ENCODE data around the gene GGA1. TPM values are rescaled to one million over a fixed set of nuclear protein-coding genes. Genes with fewer than 3 reads are reported as not detected.

The GGA1 gene
- total and polyA plus RNA-seq, 2 of the 4 experiments (the other 2 are of a cell fraction), result 17.2 to 48.5 TPM

GRCh38 chr22:37627545-37627944 is 18.9 kb downstream of the GGA1 start:
- no peaks in the 10 kb centered on the region; the same call in 1 of the 2 replicates for H4K20me1 ChIP-seq (ENCODE audit: insufficient read depth, low read length)
- no TSS peak for BruUV-seq (replicated peaks)
- DNase-seq (no peak), ATAC-seq (ENCODE audit: low read depth) (no peak)
- intact Hi-C loops (cut with micrococcal nuclease), result no loop called here
- dilution Hi-C loops (cut with HindIII; ENCODE audit: low sequenced_read_pairs, unreplicated experiment), result no loop called here
- H3K56ac ChIP-seq (ENCODE audit: extremely low read depth, insufficient read depth, low read length), result no peak overlapping the region
- H2BK20ac ChIP-seq (ENCODE audit: low read depth, low read length), result no peak overlapping the region
- no peak overlapping the region for H3K23ac ChIP-seq (ENCODE audit: low read depth, low read length)
- H2BK15ac ChIP-seq (ENCODE audit: low read depth, low read length), result no peak overlapping the region
- H3K27ac ChIP-seq (ENCODE audit: insufficient read depth, low read length), result no peak overlapping the region
- no peak overlapping the region for H3K9ac ChIP-seq (ENCODE audit: low read depth, low read length)
- in situ Hi-C loops (cut with MboI; ENCODE audit: low sequenced_read_pairs), result no loop called here
- no peak overlapping the region for H4K5ac ChIP-seq (ENCODE audit: low read depth, low read length)
- H3K18ac ChIP-seq (ENCODE audit: low read depth, low read length), result no peak overlapping the region
- WGBS, 2 experiments (ENCODE audit: extremely low coverage in 2 of 2, insufficient read length in 1 of 2), result no CpG with 5 or more reads among the region's 6 CpGs
- no peaks in the 10 kb centered on the region for H3K9me3 ChIP-seq (ENCODE audit: control insufficient read depth, insufficient read depth, low read length)
- H4K91ac ChIP-seq (ENCODE audit: insufficient read depth, low read depth, low read length), result no peak overlapping the region
- no peak overlapping the region for H2BK120ac ChIP-seq (ENCODE audit: low read depth, low read length)
- no peak overlapping the region; the same call in 1 of the 2 replicates for H2AK5ac ChIP-seq (ENCODE audit: low read depth, low read length)
- H2AK9ac ChIP-seq (replicated peaks; ENCODE audit: low read depth, low read length, poor library complexity), result peak overlapping the region; percentile 33
- no peaks in the 10 kb centered on the region for H3K27me3 ChIP-seq (ENCODE audit: control insufficient read depth, insufficient read depth, low read length)
- H3K4ac ChIP-seq (ENCODE audit: low read depth, low read length), result no peak overlapping the region
- peaks cover 3% of the 10 kb centered on the region; the same call in 1 of the 2 replicates for H3K4me1 ChIP-seq (ENCODE audit: control insufficient read depth, insufficient read depth, low read length)
- H2AFZ ChIP-seq (replicated peaks; ENCODE audit: low read length, poor library complexity), result no peak overlapping the region
- TF ChIP-seq, protein P1, sequence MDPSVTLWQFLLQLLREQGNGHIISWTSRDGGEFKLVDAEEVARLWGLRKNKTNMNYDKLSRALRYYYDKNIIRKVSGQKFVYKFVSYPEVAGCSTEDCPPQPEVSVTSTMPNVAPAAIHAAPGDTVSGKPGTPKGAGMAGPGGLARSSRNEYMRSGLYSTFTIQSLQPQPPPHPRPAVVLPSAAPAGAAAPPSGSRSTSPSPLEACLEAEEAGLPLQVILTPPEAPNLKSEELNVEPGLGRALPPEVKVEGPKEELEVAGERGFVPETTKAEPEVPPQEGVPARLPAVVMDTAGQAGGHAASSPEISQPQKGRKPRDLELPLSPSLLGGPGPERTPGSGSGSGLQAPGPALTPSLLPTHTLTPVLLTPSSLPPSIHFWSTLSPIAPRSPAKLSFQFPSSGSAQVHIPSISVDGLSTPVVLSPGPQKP (IDR thresholded peaks at IDR 0.05; ENCODE audit: borderline replicate concordance, low read depth, low read length), result no peak
- no peak for TF ChIP-seq CTCF (conservative IDR thresholded peaks at IDR 0.05; ENCODE audit: low read depth, low read length)
- no peak for TF ChIP-seq MAFK (IDR thresholded peaks at IDR 0.05; ENCODE audit: low read depth, low read length)
- no peak for TF ChIP-seq MAZ (IDR thresholded peaks at IDR 0.05; ENCODE audit: borderline replicate concordance, low read depth, low read length)
- no peak for TF ChIP-seq NFE2L2 (IDR thresholded peaks at IDR 0.05; ENCODE audit: low read depth, low read length)
- TF ChIP-seq CHD1 (IDR thresholded peaks at IDR 0.05; ENCODE audit: low read depth, low read length), result no peak
- no peak for TF ChIP-seq FOS (IDR thresholded peaks at IDR 0.05; ENCODE audit: low read depth, low read length)
- no peak for TF ChIP-seq RAD21 (IDR thresholded peaks at IDR 0.05; ENCODE audit: low read length)
- TF ChIP-seq SMC3 (IDR thresholded peaks at IDR 0.05; ENCODE audit: low read depth, low read length), result no peak
- TF ChIP-seq, protein P2, sequence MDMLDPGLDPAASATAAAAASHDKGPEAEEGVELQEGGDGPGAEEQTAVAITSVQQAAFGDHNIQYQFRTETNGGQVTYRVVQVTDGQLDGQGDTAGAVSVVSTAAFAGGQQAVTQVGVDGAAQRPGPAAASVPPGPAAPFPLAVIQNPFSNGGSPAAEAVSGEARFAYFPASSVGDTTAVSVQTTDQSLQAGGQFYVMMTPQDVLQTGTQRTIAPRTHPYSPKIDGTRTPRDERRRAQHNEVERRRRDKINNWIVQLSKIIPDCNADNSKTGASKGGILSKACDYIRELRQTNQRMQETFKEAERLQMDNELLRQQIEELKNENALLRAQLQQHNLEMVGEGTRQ (IDR thresholded peaks at IDR 0.05; ENCODE audit: low read depth, low read length), result no peak
- no peak for TF ChIP-seq RCOR1 (IDR thresholded peaks at IDR 0.05; ENCODE audit: insufficient replicate concordance, low read length)
- TF ChIP-seq RFX5 (IDR thresholded peaks at IDR 0.05; ENCODE audit: low read depth, low read length), result no peak
- TF ChIP-seq MXI1 (IDR thresholded peaks at IDR 0.05; ENCODE audit: borderline replicate concordance, low read depth, low read length), result no peak
- TF ChIP-seq BHLHE40 (IDR thresholded peaks at IDR 0.05; ENCODE audit: low read depth, low read length), result no peak
- no peak for TF ChIP-seq POLR2A (IDR thresholded peaks at IDR 0.05; ENCODE audit: low read depth, low read length)
- no peak overlapping the region for H3K14ac ChIP-seq (replicated peaks; ENCODE audit: low read depth, low read length)
- ChIA-PET POLR2A (ENCODE audit: unreplicated experiment) (no interaction called here), CTCF (interaction anchor here (0.6 to 0.9 kb wide), 2 partner anchors 20 to 165 kb away, joined by 3 to 4 read pairs; no protein-coding TSS in a partner anchor)
- peaks cover 2% of the 10 kb centered on the region; the same call in 1 of the 2 replicates for H3K9me1 ChIP-seq (ENCODE audit: insufficient read depth, low read length)
- no peak overlapping the region for H3K4me3 ChIP-seq (ENCODE audit: insufficient read depth, low read depth, low read length)
- H3K36me3 ChIP-seq (ENCODE audit: control insufficient read depth, insufficient read depth, low read length), result peaks cover 53% of the 10 kb centered on the region; the same call in 1 of the 2 replicates
- no peak overlapping the region for H2BK5ac ChIP-seq (ENCODE audit: low read depth, low read length, poor library complexity, severe bottlenecking)
- H3K4me2 ChIP-seq (ENCODE audit: low read depth, low read length), result no peak overlapping the region
- H3K79me1 ChIP-seq (ENCODE audit: low read depth in 1 of 2, low read length in 2 of 2), result peaks cover 0 to 14% of the 10 kb centered on the region in 2 experiments; a peak in 2 of 4 replicates
- H4K8ac ChIP-seq (ENCODE audit: low read depth in 2 of 2, low read length in 2 of 2), result no peak overlapping the region

Data from IMR-90 (cell line).